Measurements from ENCODE around the gene CCDC158.
A peak's percentile ranks its signal among the peaks of the same experiment; 100 is the strongest.

GRCh38 chr4:76342191-76342590 lies 78.8 kb downstream of the CCDC158 start:
- TF ChIP-seq, protein P1, sequence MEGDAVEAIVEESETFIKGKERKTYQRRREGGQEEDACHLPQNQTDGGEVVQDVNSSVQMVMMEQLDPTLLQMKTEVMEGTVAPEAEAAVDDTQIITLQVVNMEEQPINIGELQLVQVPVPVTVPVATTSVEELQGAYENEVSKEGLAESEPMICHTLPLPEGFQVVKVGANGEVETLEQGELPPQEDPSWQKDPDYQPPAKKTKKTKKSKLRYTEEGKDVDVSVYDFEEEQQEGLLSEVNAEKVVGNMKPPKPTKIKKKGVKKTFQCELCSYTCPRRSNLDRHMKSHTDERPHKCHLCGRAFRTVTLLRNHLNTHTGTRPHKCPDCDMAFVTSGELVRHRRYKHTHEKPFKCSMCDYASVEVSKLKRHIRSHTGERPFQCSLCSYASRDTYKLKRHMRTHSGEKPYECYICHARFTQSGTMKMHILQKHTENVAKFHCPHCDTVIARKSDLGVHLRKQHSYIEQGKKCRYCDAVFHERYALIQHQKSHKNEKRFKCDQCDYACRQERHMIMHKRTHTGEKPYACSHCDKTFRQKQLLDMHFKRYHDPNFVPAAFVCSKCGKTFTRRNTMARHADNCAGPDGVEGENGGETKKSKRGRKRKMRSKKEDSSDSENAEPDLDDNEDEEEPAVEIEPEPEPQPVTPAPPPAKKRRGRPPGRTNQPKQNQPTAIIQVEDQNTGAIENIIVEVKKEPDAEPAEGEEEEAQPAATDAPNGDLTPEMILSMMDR (IDR thresholded peaks at IDR 0.05): no peak
- TF ChIP-seq EP300 (IDR thresholded peaks at IDR 0.05) (no peak), POLR2A (IDR thresholded peaks at IDR 0.05) (no peak), POLR2AphosphoS5 (IDR thresholded peaks at IDR 0.05) (peak; percentile 50)

Data from gastroesophageal sphincter (tissue), 3 donors.